ENCODE results near the gene PDE4A. TPM values are rescaled to one million over a fixed set of nuclear protein-coding genes. Genes with fewer than 3 reads are reported as not detected.

Gene PDE4A
- total RNA-seq, 4 donors from 2014 or later = 6.4 to 10.1 (median 8.4) TPM

- intact Hi-C loops (cut with DNase I; ENCODE audit: low total_unique reads) (loop anchor here (1.0 to 5.0 kb wide), 4 partner anchors 42 to 152 kb away; partner anchors contain the start of genes CDC37 and ILF3), in situ Hi-C loops (cut with MboI; ENCODE audit: low sequenced_read_pairs in 4 of 4) (loop anchor here in 1 of 4 donors (10.0 kb wide), 1 partner anchor 62 kb away; the partner anchor contains the start of genes CDKN2D and KRI1)
- ATAC-seq = peak; percentile 79 to 89
- peak; percentile 89 to 94 for DNase-seq
- TF ChIP-seq, protein P1, sequence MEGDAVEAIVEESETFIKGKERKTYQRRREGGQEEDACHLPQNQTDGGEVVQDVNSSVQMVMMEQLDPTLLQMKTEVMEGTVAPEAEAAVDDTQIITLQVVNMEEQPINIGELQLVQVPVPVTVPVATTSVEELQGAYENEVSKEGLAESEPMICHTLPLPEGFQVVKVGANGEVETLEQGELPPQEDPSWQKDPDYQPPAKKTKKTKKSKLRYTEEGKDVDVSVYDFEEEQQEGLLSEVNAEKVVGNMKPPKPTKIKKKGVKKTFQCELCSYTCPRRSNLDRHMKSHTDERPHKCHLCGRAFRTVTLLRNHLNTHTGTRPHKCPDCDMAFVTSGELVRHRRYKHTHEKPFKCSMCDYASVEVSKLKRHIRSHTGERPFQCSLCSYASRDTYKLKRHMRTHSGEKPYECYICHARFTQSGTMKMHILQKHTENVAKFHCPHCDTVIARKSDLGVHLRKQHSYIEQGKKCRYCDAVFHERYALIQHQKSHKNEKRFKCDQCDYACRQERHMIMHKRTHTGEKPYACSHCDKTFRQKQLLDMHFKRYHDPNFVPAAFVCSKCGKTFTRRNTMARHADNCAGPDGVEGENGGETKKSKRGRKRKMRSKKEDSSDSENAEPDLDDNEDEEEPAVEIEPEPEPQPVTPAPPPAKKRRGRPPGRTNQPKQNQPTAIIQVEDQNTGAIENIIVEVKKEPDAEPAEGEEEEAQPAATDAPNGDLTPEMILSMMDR (IDR thresholded peaks at IDR 0.05 in 4 of 5, conservative IDR thresholded peaks at IDR 0.05 in 1 of 5) = peak in 2 of 5 experiments; percentile 25 to 41
- TF ChIP-seq POLR2A (IDR thresholded peaks at IDR 0.05) = peak; percentile 82 to 84
- Histone ChIP-seq H3K36me3 (peaks cover 0 to 21% of the 10 kb centered on the region in 2 donors), H3K27ac (peak overlapping the region; percentile 96 to 100 (median 98)), H3K4me1 (peaks cover 30 to 39% of the 10 kb centered on the region in 2 donors), H3K27me3 (no peaks in the 10 kb centered on the region), H3K9me3 (no peaks in the 10 kb centered on the region), H3K4me3 (peak overlapping the region; percentile 77 to 96 (median 92))
These were observed 82.2 kb downstream of the PDE4A start for GRCh38 chr19:10502524-10503001.

- TF ChIP-seq, protein P1 (IDR thresholded peaks at IDR 0.05 in 4 of 5, conservative IDR thresholded peaks at IDR 0.05 in 1 of 5) = no peak
- no peak for TF ChIP-seq POLR2A (IDR thresholded peaks at IDR 0.05)
- H3K4me3 ChIP-seq = peak within 1 kb of the TSS; percentile 77 to 96 (median 92)
- peaks cover 29 to 35% of the 10 kb centered on the region in 2 donors for H3K4me1 ChIP-seq
- intact Hi-C loops (cut with DNase I; ENCODE audit: low total_unique reads) (loop anchor here (2.0 to 5.0 kb wide), 3 partner anchors 42 to 152 kb away; partner anchors contain the start of genes CDC37 and ILF3), in situ Hi-C loops (cut with MboI; ENCODE audit: low sequenced_read_pairs in 4 of 4) (loop anchor here in 1 of 4 donors (10.0 kb wide), 1 partner anchor 62 kb away; the partner anchor contains the start of genes CDKN2D and KRI1)
- no peak for DNase-seq
- peaks cover 0 to 17% of the 10 kb centered on the region in 2 donors for H3K36me3 ChIP-seq
- ATAC-seq = peak; percentile 19 to 27
- H3K27me3 ChIP-seq = no peaks in the 10 kb centered on the region
- H3K9me3 ChIP-seq = no peaks in the 10 kb centered on the region
- peak within 1 kb of the TSS; percentile 96 to 100 (median 98) for H3K27ac ChIP-seq
These were observed 82.9 kb downstream of the PDE4A start, which contains the start of gene KEAP1 for GRCh38 chr19:10503002-10503789. KEAP1 (minus strand) TSS chr19:10503356; CDS start chr19:10500033, 3,323 bp downstream.

DNA sequence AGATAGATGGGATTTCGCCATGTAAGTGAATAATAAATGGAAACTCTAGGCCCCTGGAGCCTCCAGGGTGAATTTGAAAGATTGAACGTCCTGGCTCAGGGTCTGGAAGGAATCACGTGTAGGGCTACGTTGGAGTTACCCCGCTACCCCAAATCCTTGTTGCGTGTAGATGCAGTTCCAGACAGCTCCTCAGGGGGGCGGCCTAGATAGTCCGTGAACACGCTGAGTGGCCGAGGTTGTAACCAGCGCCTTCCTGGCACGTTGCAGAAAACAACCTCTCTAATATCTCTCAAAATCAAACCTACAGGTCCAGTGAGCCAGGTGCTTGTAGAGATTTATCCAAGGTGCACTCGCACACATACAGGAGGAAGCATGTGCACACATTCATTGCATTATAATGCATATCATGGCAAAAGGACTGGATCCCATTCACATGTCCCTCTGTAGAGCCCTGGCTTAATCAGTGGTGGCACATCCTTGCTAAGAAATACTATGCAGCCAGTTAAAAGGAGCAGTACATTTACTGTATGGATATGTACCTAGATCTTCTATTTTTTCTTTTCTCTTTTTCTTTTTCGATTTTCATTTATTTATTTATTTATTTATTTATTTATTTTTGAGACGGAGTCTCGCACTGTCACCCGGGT, 85.4 kb downstream of the PDE4A start:
- peaks cover 8 to 10% (median 9%) of the 10 kb centered on the region in 3 donors for H3K27me3 ChIP-seq
- H3K4me1 ChIP-seq = peaks cover 10 to 11% of the 10 kb centered on the region in 2 donors
- H3K4me3 ChIP-seq = no peak overlapping the region
- ATAC-seq = no peak
- DNase-seq = peak in 1 of 2 donors; percentile 67
- intact Hi-C loops (cut with DNase I; ENCODE audit: low total_unique reads) (no loop called here), in situ Hi-C loops (cut with MboI; ENCODE audit: low sequenced_read_pairs in 4 of 4) (loop anchor here in 1 of 4 donors (10.0 kb wide), 1 partner anchor 59 kb away; the partner anchor contains the start of genes CDKN2D and KRI1)
- H3K36me3 ChIP-seq = no peaks in the 10 kb centered on the region
- no peaks in the 10 kb centered on the region for H3K9me3 ChIP-seq
- H3K27ac ChIP-seq = peak overlapping the region in 1 of 4 donors; percentile 27
- TF ChIP-seq, protein P1 (IDR thresholded peaks at IDR 0.05 in 4 of 5, conservative IDR thresholded peaks at IDR 0.05 in 1 of 5) = peak; percentile 52 to 79 (median 59)
- no peak for TF ChIP-seq POLR2A (IDR thresholded peaks at IDR 0.05)

DNA sequence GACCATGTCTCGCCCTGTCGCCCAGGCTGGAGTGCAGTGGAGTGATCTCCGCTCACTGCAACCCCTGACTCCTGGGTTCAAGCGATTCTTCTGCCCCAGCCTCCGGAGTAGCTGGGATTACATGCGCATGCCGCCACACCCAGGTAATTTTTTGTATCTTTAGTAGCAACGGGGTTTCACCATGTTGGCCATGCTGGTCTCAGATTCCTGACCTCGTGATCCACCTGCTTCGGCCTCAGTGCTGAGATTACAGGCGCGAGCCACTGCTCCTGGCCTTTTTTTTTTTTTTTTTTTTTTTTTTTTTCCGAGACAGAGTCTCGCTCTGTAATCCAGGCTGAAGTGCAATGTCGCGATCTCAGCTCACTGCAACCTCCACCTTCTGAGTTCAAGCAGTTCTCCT, 87.7 kb downstream of the PDE4A start:
- Histone ChIP-seq H3K27ac (no peak overlapping the region), H3K4me3 (no peak overlapping the region), H3K9me3 (no peaks in the 10 kb centered on the region), H3K27me3 (peaks cover 21 to 28% (median 24%) of the 10 kb centered on the region in 3 donors), H3K4me1 (no peaks in the 10 kb centered on the region), H3K36me3 (no peaks in the 10 kb centered on the region)
- ATAC-seq (no peak), DNase-seq (no peak)
- TF ChIP-seq, protein P1 (IDR thresholded peaks at IDR 0.05 in 4 of 5, conservative IDR thresholded peaks at IDR 0.05 in 1 of 5) = no peak
- TF ChIP-seq POLR2A (IDR thresholded peaks at IDR 0.05) = no peak
- in situ Hi-C loops (cut with MboI; ENCODE audit: low sequenced_read_pairs in 4 of 4) (loop anchor here in 1 of 4 donors (10.0 kb wide), 1 partner anchor 57 kb away; the partner anchor contains the start of genes CDKN2D and KRI1), intact Hi-C loops (cut with DNase I; ENCODE audit: low total_unique reads) (no loop called here)

All from gastrocnemius medialis (tissue), 4 donors.